HUES64 (cell line): ENCODE measurements around the gene LRRC71.

Experiments used
- H3K27ac ChIP-seq: 2 replicates; pipeline ENCODE4 v1.7.0; 2013; ENCODE audit warnings: low read depth, low read length, inconsistent platforms
- H3K27me3 ChIP-seq: 2 replicates; pipeline ENCODE4 v1.6.1; 2013; ENCODE audit warnings: mild to moderate bottlenecking, low read length; ENCODE audit not compliant: insufficient read depth
- H3K36me3 ChIP-seq: 2 replicates; pipeline ENCODE4 v1.6.1; 2013; ENCODE audit warnings: mild to moderate bottlenecking, low read length; ENCODE audit not compliant: insufficient read depth
- H3K4me1 ChIP-seq: 2 replicates; pipeline ENCODE4 v1.6.1; 2013; ENCODE audit warnings: mild to moderate bottlenecking, low read length, moderate library complexity; ENCODE audit not compliant: insufficient read depth
- H3K4me3 ChIP-seq: 2 replicates; pipeline ENCODE4 v1.5.1; 2013; ENCODE audit warnings: mild to moderate bottlenecking, low read length, moderate library complexity
- H3K9ac ChIP-seq: 2 replicates; pipeline ENCODE4 v1.6.1; 2013; ENCODE audit warnings: mild to moderate bottlenecking, low read depth, low read length
- H3K9me3 ChIP-seq: 2 replicates; pipeline ENCODE4 v1.6.1; 2013; ENCODE audit warnings: low read depth, low read length; ENCODE audit not compliant: insufficient read depth
- WGBS: fragments of 150-250, 120-280 bp; methylation state at CpG from one replicate; pipeline ENCODE4 v1.1.7; 2013; ENCODE audit warnings: missing lambda C conversion rate; 5-methylcytosine and 5-hydroxymethylcytosine counted together

LRRC71 gene

DNA sequence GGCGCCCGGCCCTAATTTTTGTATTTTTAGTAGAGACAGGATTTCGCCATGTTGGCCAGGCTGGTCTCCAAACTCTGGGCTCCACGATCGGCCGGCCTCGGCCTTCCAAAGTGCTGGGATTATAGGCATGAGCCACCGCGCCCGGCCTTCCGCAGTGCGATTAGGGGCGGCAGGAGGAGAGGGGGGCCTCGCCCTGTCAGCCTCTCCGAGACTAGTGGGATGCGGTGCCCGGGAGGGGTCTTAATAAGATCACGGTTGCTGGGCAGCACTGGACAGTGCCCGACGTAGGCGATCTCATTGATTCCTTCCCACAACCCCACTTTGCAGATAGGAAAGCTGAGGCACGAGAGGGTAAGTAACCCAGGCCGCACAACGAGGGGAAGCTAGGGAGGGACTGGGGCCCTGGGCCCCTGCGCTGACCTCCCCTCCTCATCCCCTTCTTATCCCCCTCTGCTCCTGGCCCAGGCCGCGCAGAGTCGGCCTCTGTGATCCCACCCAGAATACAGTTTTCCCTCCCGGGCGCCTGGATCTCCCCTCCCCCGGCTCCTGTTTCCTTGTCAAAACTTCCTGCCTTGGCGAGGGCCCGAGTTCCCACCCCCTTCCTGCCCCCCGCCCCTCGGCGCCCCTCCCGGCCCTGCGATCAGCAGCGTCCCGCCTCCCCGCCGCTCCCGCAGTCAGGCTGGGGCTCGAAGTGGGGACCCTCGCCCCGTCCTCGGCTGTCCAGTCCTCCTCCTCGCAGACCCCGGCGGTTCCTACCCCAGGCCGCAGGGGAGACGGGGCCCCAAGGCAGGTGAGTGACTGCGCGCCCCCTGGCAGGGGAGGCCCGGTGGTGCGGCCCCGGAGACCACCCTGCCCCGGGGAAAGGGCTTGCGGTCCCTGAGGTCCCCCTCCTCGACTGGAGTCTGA lies 27.1 kb upstream of the LRRC71 start, which contains the start of gene PEAR1:
Gene PEAR1, plus strand, starts transcription at position 671 of the 906 bp plus-strand sequence. CDS start 10,209 bp downstream, outside the sequence.
- Histone ChIP-seq H3K27ac (no peak within 1 kb of the TSS), H3K36me3 (no peaks in the 10 kb centered on the region), H3K27me3 (peaks cover 55% of the 10 kb centered on the region), H3K9ac (no peak within 1 kb of the TSS), H3K4me3 (peak within 1 kb of the TSS; percentile 51), H3K9me3 (no peaks in the 10 kb centered on the region), H3K4me1 (peaks cover 12% of the 10 kb centered on the region; the same call in 1 of the 2 replicates)
- WGBS = 5% methylated on average over 59 of the region's 60 CpGs

GRCh38 chr1:156894001-156894400 lies 26.4 kb upstream of the LRRC71 start:
- H3K27me3 ChIP-seq = peaks cover 50% of the 10 kb centered on the region
- H3K36me3 ChIP-seq = no peaks in the 10 kb centered on the region
- 26% methylated on average over 5 of the region's 5 CpGs for WGBS
- H3K27ac ChIP-seq = no peak overlapping the region
- peaks cover 12% of the 10 kb centered on the region; the same call in 1 of the 2 replicates for H3K4me1 ChIP-seq
- H3K4me3 ChIP-seq = peak overlapping the region; percentile 51
- no peak overlapping the region for H3K9ac ChIP-seq
- H3K9me3 ChIP-seq = no peaks in the 10 kb centered on the region

DNA sequence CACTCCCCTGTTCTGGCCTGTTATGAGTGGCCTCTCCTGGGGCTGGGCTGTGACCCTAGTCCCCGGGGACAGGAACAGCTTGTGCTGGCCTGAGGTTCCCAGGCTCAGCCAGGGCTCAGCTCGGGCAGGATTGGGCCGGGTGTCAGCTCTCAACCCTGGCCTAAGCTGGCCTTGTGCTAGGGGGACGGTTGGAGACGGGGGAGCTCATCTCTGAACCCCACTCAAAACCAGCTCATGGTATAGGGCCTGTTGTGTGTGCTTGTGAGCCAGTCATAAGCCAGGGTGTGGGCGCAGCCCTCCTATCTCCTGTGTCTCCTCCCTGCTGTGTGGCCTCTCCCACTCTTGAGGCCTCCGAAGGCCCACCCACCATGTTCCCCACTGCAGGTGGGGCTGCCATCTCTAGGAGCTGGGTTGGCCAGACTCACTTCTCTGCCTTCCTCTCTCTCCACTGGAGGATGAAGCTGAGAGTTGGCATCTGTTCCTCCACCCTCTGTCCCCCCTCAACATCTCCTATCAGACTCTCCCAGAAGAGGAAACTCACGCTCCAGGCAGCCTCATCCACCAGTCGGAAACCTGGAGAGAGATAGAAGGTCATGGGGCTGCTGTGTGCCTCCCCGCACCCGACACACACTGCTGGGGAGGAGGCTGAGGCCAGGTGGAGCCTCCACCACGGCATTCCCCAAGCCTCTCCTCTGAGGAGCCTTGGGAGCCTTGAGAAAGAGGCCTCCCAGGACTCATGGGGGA lies 25.5 kb upstream of the LRRC71 start:
- H3K9me3 ChIP-seq = no peaks in the 10 kb centered on the region
- no peak overlapping the region for H3K9ac ChIP-seq
- H3K36me3 ChIP-seq = no peaks in the 10 kb centered on the region
- H3K4me1 ChIP-seq = peaks cover 12% of the 10 kb centered on the region; the same call in 1 of the 2 replicates
- H3K27me3 ChIP-seq = peaks cover 50% of the 10 kb centered on the region
- no peak overlapping the region for H3K27ac ChIP-seq
- 78% methylated on average over 12 of the region's 12 CpGs for WGBS
- no peak overlapping the region for H3K4me3 ChIP-seq

GRCh38 chr1:156895455-156895812 lies 25.0 kb upstream of the LRRC71 start:
- H3K4me1 ChIP-seq = peaks cover 12% of the 10 kb centered on the region; the same call in 1 of the 2 replicates
- H3K36me3 ChIP-seq = no peaks in the 10 kb centered on the region
- H3K9ac ChIP-seq = no peak overlapping the region
- WGBS = 76% methylated on average over 4 of the region's 4 CpGs
- H3K4me3 ChIP-seq = no peak overlapping the region
- H3K27ac ChIP-seq = no peak overlapping the region
- H3K27me3 ChIP-seq = peaks cover 47% of the 10 kb centered on the region
- H3K9me3 ChIP-seq = no peaks in the 10 kb centered on the region

DNA sequence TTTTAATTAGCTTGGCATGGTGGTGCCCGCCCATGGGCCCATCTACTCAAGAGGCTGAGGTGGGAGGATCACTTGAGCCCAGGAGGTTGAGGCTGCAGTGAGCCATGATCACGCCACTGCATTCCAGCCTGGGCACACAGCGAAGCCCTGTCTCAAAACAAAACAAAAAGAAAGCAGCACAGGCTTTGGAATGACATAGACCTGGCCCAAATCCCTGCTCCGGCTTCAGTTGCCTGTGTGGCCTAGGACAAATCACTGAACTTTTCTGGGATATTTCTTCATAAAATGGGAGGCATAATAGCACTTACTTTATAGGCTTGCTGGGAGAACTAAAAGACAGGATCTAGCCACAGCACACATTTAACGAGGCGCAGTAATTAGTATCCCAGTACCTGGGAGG lies 24.5 kb upstream of the LRRC71 start:
- Histone ChIP-seq H3K36me3 (no peaks in the 10 kb centered on the region), H3K4me3 (no peak overlapping the region), H3K9me3 (no peaks in the 10 kb centered on the region), H3K27me3 (peaks cover 43% of the 10 kb centered on the region), H3K27ac (no peak overlapping the region), H3K4me1 (peaks cover 12% of the 10 kb centered on the region; the same call in 1 of the 2 replicates), H3K9ac (no peak overlapping the region)
- 93% methylated on average over 6 of the region's 6 CpGs for WGBS

- 0 out of 2 replicates have a peak overlapping the region, but pooled peaks have one; percentile 29 for H3K27ac ChIP-seq
- WGBS = 72% methylated on average over 16 of the region's 16 CpGs
Measured at GRCh38 chr1:156896490-156897033, 23.9 kb upstream of the LRRC71 start.

GRCh38 chr1:156897078-156897825 lies 23.2 kb upstream of the LRRC71 start:
- Histone ChIP-seq H3K4me3 (no peak overlapping the region), H3K9me3 (no peaks in the 10 kb centered on the region), H3K27me3 (peaks cover 30% of the 10 kb centered on the region), H3K36me3 (no peaks in the 10 kb centered on the region), H3K9ac (no peak overlapping the region), H3K4me1 (peaks cover 12% of the 10 kb centered on the region; the same call in 1 of the 2 replicates), H3K27ac (0 out of 2 replicates have a peak overlapping the region, but pooled peaks have one; percentile 29)
- WGBS = 76% methylated on average over 14 of the region's 14 CpGs

More at GRCh38 chr1:156896490-156897033, 23.9 kb upstream of the LRRC71 start:
- H3K27me3 ChIP-seq = peaks cover 37% of the 10 kb centered on the region
- H3K4me1 ChIP-seq = peaks cover 12% of the 10 kb centered on the region; the same call in 1 of the 2 replicates
- H3K9me3 ChIP-seq = no peaks in the 10 kb centered on the region
- no peaks in the 10 kb centered on the region for H3K36me3 ChIP-seq
- no peak overlapping the region for H3K9ac ChIP-seq
- H3K4me3 ChIP-seq = no peak overlapping the region

GRCh38 chr1:156898161-156898566 lies 22.3 kb upstream of the LRRC71 start:
- no peak overlapping the region for H3K27ac ChIP-seq
- H3K4me3 ChIP-seq = no peak overlapping the region
- H3K9ac ChIP-seq = no peak overlapping the region
- H3K27me3 ChIP-seq = peaks cover 20% of the 10 kb centered on the region
- H3K4me1 ChIP-seq = peaks cover 12% of the 10 kb centered on the region; the same call in 1 of the 2 replicates
- H3K9me3 ChIP-seq = no peaks in the 10 kb centered on the region
- WGBS = 43% methylated on average over 13 of the region's 13 CpGs
- no peaks in the 10 kb centered on the region for H3K36me3 ChIP-seq

DNA sequence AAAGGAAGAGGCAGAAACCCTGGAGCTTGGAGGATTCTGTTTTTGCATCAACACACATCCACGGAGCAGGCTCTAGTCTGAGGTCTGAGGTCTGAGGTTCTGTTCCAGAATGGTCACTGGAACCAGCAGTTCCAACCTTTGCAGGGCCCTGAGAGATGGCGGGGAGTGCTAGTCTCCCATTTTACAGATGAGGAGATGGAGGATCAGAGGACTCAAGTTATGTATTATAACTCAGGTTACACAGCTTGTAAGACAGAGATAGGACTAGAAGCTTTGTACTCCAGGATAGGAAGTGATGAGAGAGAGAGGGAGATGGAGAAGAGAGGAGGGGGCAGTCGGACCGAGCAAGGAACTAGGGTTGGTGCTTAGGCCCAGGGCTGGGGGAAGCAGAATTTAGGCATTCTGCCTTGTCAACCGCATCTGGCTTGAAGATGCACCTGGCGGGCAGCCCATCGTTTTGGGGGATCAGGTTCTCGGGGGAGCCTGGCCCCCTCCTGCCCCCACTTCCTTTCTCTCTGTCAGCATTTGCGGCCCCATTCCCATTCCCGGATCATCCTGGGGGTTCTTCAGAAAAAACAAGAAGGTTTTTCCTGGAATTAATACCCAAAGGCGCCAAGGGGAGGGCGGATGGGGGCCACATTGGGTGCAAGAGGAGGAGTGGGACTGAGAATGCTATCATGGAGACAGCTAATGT lies 21.3 kb upstream of the LRRC71 start:
- Histone ChIP-seq H3K27me3 (peaks cover 11% of the 10 kb centered on the region), H3K9ac (no peak overlapping the region), H3K4me1 (peaks cover 12% of the 10 kb centered on the region; the same call in 1 of the 2 replicates), H3K27ac (no peak overlapping the region), H3K4me3 (no peak overlapping the region), H3K36me3 (no peaks in the 10 kb centered on the region), H3K9me3 (no peaks in the 10 kb centered on the region)
- WGBS = 88% methylated on average over 12 of the region's 12 CpGs
